GM19397 (cell line): ENCODE results near the gene ACAD10.
"Not testable (repeated sequence)": the region's sequence is repeated elsewhere in the genome, so short reads cannot be mapped to it uniquely, and the experiment has no call there.

Source experiments
- ATAC-seq: cut with Tn5 transposase; IDR thresholded peaks from one replicate; pipeline ENCODE4 v1.9.1; 2021; ENCODE audit warnings: mild to moderate bottlenecking, moderate library complexity; ENCODE audit not compliant: unreplicated experiment

The ACAD10 gene

DNA sequence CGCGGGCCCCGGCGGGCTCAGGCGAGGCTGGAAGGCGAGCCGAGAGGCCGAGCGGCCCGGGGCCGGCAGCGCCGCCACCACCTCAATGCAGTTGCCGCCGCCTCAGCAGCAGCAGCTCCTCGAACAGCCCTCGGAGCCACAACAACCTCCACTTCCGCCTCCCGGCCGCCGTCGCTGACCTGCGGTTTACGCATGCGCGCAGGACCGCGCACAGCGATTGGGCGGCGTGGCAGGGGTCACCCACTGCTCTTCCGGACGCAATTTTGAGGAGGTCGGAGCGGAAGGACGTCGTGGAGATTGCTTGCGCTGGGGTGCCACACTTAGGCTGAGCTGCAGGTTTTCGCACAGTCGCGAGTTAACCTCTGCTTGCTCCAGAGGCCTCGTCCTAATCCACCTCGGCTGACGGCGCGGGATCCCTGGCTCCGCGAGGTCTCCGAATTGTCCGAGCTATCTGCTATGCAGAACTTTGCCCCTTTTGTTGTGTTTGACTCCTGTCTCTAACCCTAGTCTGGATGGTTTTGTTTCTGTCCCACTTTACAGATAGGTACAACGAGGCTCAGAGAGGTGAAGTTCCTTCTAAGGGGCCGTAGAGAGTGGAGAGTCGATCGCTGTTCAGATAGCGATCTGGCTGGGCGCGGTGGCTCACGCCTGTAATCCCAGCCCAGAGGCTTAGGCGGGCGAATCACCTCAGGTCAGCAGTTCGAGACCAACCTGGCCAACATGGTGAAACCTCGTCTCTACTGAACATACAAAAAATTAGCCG lies at the start of gene ACAD10, which contains the start of gene BRAP:
TSS of gene ACAD10 (plus strand) at position 243 of the 763 bp plus-strand sequence. CDS start 6,657 bp downstream, outside the sequence.
TSS of gene BRAP (minus strand) at position 146 of the 763 bp plus-strand sequence. CDS start 164 bp downstream, outside the sequence.
- peak; percentile 93 for ATAC-seq

DNA sequence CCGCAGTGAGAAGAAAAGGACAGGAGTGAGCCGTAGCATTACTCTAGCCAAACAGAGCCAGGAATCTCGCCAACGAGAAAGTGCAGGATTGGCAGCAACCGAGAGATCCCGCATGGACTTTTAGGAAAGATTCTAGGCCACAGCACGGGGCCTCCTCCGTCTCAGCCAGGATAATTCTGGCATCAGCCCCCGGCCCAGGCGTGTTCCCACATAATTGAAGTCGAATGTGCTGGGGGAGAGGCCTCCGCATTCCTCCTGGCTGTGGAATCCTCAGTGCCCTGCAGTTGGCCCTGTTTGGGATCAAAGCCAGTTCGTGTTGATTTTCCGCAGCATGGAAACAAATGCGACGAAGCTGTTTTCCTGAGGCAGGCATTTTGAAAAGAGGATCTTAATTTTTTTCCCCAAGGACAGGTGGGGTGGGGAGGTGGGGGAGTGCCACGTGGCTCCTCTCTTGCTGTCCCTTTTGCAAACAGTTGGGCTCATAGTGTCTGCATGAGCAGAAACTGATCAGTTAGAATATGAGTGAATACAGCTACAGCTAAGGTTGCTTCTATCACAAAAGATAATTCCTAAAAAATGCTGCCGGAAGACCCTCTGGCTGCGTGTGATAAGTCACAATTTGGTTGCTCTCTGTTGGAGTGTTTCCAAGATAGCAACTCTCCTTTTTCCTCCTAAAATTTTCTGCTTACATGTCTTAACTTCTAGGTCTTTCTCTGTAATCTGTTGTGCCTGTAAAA lies 49.5 kb upstream of the ACAD10 start:
- ATAC-seq, result no peak

DNA sequence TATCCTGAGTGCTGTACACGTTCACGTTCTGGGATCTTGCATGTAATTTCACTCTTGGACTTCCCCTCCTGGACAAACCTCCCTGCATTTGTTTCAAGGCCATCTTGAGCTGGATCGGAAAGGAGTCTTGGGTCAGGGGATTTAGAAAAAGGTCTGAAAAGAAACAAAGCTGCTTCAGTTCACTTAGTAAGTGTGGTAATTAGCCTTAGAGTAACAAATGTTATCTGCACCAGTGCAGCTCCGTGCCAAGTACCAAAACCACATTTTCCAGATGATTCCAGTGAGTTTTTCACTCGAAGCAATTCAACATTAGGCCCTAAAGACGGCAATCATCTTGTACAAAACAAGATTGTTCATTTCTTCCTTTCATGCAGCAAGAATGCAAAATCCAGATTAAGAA lies 47.3 kb upstream of the ACAD10 start:
- ATAC-seq, result no peak

GRCh38 chr12:111640506-111640905 lies 45.3 kb upstream of the ACAD10 start:
- ATAC-seq, result no peak

- ATAC-seq, result no peak
These were observed 43.0 kb upstream of the ACAD10 start for GRCh38 chr12:111642681-111643426.

DNA sequence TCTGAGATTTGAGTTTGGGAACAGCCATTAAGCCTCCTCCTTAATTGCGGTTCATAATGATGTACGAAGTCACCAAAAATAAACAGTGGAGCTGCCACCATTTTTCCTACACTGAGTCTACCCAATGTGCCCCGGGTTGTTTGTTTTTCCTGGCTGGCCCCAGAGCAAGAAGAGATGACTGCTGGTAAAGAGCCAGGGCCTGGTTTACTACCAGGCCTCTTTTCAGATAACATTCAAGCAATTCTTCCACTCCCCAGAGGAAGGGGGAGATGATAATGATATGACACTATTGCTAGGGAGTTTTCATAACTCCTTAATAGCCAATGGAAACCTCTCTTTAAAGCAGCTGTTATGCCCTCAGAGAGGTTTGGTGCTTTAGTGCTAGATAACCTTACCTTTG lies 42.4 kb upstream of the ACAD10 start:
- no peak for ATAC-seq

GRCh38 chr12:111645433-111645832 lies 40.4 kb upstream of the ACAD10 start:
- no peak for ATAC-seq

GRCh38 chr12:111650912-111651311 lies 34.9 kb upstream of the ACAD10 start:
- no peak for ATAC-seq

DNA sequence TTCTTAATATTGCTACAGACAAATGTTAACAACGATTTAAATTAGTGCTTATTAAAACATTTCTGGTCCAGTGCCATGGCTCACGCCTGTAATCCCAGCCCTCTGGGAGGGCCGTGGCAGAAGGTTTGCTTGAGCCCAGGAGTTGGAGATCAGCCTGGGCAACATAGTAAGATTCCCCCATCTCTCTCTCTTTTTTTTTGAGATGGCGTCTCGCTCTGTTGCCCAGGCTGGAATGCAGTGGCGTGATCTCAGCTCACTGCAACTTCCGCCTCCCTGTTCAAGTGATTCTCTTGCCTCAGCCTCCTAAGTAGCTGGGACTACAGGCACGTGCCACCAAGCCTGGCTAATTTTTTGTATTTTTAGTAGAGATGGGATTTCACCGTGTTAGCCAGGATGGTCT lies 33.3 kb upstream of the ACAD10 start:
- ATAC-seq, result not testable (repeated sequence)

DNA sequence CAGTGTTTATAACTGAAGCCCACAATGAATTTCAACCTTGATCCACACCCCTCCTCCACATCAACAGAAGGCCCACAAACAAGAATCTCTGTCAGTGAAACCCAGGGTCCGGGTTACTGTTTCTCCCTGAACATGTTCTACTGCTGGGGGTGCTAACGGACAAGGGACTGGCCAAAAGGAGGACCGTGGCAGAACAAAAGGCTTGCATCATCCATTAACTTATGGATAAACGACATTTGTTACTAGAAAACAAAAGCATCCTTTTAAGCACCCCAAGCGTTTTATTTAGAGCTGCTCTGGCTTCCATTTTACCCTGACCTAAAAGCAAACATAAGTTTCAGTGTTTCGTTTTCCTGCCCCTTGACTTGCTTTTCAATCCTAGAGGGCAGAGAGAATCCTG lies 32.3 kb upstream of the ACAD10 start:
- no peak for ATAC-seq

GRCh38 chr12:111655356-111655755 lies 30.5 kb upstream of the ACAD10 start:
- ATAC-seq, result no peak

GRCh38 chr12:111656016-111656415 lies 29.8 kb upstream of the ACAD10 start:
- ATAC-seq, result no peak

- no peak for ATAC-seq
These were observed 21.4 kb upstream of the ACAD10 start for GRCh38 chr12:111664499-111664898.

- no peak for ATAC-seq
These were observed 20.6 kb upstream of the ACAD10 start for GRCh38 chr12:111664961-111665865.

DNA sequence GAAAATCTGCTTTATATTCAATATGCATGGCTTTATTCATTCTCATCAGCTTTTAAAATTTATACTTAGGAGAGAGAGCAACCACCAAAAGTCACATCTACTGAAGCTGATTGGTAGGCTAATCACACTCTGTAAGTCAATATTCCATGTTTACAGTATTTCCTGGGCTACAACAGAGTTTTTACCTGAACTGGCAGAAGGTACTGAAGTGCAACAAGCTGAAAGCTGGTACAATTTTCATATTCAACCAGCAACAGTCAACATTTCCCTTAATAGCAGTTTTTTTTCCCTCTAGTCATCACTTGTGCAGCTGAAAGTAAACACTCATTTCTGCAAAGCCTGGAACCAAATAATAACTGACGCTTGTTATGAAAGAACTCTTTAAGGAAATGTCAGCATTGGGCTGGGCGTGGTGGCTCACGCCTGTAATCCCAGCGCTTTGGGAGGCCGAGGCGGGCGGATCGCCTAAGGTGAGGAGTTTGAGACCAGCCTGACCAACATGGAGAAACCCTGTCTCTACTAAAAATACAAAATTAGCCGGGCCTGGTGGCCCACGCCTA lies 13.0 kb upstream of the ACAD10 start:
- ATAC-seq, result no peak

- no peak for ATAC-seq
These were observed 12.3 kb upstream of the ACAD10 start for GRCh38 chr12:111673503-111673902.

GRCh38 chr12:111677186-111677585 lies 8.7 kb upstream of the ACAD10 start:
- no peak for ATAC-seq

GRCh38 chr12:111684485-111685198 lies 1.2 kb upstream of the ACAD10 start:
- ATAC-seq, result not testable (repeated sequence)

GRCh38 chr12:111685322-111685810 lies 487 bp upstream of the ACAD10 start:
- ATAC-seq, result peak; percentile 3
